ENCODE data around the gene OR1E2.
"Not testable (repeated sequence)": the region's sequence is repeated elsewhere in the genome, so short reads cannot be mapped to it uniquely, and the experiment has no call there.

DNA sequence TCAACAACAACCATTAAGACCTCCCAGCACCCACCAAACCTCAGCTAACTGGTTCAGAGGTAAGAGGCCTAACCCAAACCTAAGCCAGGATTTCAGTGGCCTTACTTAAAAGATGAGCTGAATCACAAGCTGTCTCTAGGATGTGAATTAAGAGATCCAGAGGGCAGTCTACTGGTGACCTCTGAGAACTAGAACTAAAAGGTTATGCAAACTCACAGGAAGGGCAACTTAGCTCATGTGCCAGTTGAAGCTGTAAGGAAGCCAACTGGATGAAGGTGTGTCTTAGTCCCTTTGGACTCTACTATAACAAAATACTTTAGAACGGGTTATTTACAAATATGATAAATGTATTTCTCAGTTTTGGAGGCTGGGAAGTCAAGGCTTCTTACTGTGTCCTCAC is 32.7 kb upstream of the OR1E2 start:
- not testable (repeated sequence) for TF ChIP-seq EZH2phosphoT487 (IDR thresholded peaks at IDR 0.05; ENCODE audit: borderline replicate concordance, low read length); CTCF (IDR thresholded peaks at IDR 0.05; ENCODE audit: low read depth, low read length, poor library complexity, severe bottlenecking)
